Body of pancreas (tissue), 4 donors: ENCODE data around the gene SPINK1. TPM values are rescaled to one million over a fixed set of nuclear protein-coding genes. Genes with fewer than 3 reads are reported as not detected.
"Not testable (repeated sequence)": the region's sequence is repeated elsewhere in the genome, so short reads cannot be mapped to it uniquely, and the experiment has no call there.

ENCODE experiments used
- ATAC-seq: fragments of 150-250 bp; one replicate; pipeline ENCODE4 v1.9.1; 2016
- DNase-seq, 4 donors: peaks; one replicate each; pipeline ENCODE4 v3.0.0-alpha.2; 2019
- H3K27ac ChIP-seq, 4 donors: fragments of 200-600 bp; sonication (generic); 1 replicate in 3 of 4; 2 replicates in 1 of 4; pipeline versions ENCODE4 v1.5.1 to v1.6.1; 2016 to 2019; ENCODE audit warnings: mild to moderate bottlenecking in 1 of 4, mixed read lengths in 1 of 4, moderate library complexity in 1 of 4
- H3K27me3 ChIP-seq, 2 donors: fragments of 200-600 bp; sonication (generic); one replicate each; pipeline ENCODE4 v1.6.0; 2016; ENCODE audit warnings: mild to moderate bottlenecking in 1 of 2
- H3K36me3 ChIP-seq, 2 donors: fragments of 200-600 bp; sonication (generic); replicated peaks in 1 of 2; 2 replicates each; pipeline ENCODE4 v1.5.1; 2016; ENCODE audit warnings: low read depth in 2 of 2; ENCODE audit not compliant: insufficient read depth in 1 of 2
- H3K4me1 ChIP-seq: fragments of 200-600 bp; sonication (generic); one replicate; pipeline ENCODE4 v1.6.0; 2016
- H3K4me3 ChIP-seq, 2 donors: fragments of 200-600 bp; sonication (generic); 1 replicate in 1 of 2; 2 replicates in 1 of 2; pipeline ENCODE4 v1.5.1; 2016 to 2019
- H3K9me3 ChIP-seq, 3 donors: fragments of 200-600 bp; sonication (generic); 1 replicate in 2 of 3; 2 replicates in 1 of 3; pipeline ENCODE4 v1.5.1; 2016
- POLR2A ChIP-seq, 3 donors: fragments of 450-650 bp; IDR thresholded peaks; one replicate each; pipeline ENCODE4 v1.6.1; 2016; ENCODE audit warnings: antibody characterized with exemption in 3 of 3, mild to moderate bottlenecking in 2 of 3
- WGBS, 2 donors: methylation state at CpG; one replicate each; pipeline ENCODE4 v1.1.5; 2017; 5-methylcytosine and 5-hydroxymethylcytosine counted together
- intact Hi-C: fragments of 100-400 bp; cut with DNase I; formaldehyde crosslinking; loops from one replicate; pipeline ENCODE4 v1.15.1; 2023
- total RNA-seq, 2 donors: library from RNA; depleted of rRNA; stranded (reverse); fragments of >200 nt; gene quantifications; one replicate each; pipeline ENCODE4 v1.1.0, GENCODE V29; 2016
- TF ChIP-seq, protein P1 (sequence below), 7 experiments: fragments of 450-650 bp in 4 of 7; fragments of 200-600 bp in 3 of 7; sonication (generic) in 3 of 7; IDR thresholded peaks; one replicate each; pipeline ENCODE4 v1.5.1; 2016 to 2019; ENCODE audit warnings: antibody characterized with exemption in 7 of 7

SPINK1 gene
- total RNA-seq, 2 donors from 2014 or later, result 3,901 to 5,969 TPM

DNA sequence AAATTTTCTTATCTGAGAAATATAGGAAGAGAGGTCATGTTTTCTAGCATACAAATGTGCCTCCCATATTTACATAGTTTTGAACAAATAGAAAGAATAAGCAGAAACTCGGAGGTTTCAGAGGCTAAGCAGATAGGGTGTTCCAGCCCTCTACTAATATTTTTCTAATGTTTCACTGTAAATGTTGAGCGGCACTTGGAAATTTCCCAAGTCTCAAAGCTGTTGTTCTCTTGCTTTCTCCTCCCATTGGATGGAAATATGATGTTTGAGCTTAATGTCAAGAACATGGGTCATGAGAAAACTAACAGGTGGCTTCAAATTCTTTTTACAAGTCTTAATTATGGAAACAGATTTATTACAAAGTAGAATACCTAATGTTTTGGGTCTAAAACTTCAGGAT, 5.1 kb downstream of the SPINK1 start:
- peak; percentile 7 for ATAC-seq
- TF ChIP-seq POLR2A (IDR thresholded peaks at IDR 0.05), result peak in 2 of 3 donors; percentile 29 to 32
- TF ChIP-seq, protein P1, sequence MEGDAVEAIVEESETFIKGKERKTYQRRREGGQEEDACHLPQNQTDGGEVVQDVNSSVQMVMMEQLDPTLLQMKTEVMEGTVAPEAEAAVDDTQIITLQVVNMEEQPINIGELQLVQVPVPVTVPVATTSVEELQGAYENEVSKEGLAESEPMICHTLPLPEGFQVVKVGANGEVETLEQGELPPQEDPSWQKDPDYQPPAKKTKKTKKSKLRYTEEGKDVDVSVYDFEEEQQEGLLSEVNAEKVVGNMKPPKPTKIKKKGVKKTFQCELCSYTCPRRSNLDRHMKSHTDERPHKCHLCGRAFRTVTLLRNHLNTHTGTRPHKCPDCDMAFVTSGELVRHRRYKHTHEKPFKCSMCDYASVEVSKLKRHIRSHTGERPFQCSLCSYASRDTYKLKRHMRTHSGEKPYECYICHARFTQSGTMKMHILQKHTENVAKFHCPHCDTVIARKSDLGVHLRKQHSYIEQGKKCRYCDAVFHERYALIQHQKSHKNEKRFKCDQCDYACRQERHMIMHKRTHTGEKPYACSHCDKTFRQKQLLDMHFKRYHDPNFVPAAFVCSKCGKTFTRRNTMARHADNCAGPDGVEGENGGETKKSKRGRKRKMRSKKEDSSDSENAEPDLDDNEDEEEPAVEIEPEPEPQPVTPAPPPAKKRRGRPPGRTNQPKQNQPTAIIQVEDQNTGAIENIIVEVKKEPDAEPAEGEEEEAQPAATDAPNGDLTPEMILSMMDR (IDR thresholded peaks at IDR 0.05), result no peak
- H3K9me3 ChIP-seq, result peaks cover 0 to 6% (median 0%) of the 10 kb centered on the region in 3 donors
- intact Hi-C loops, result no loop called here
- peak; percentile 39 to 66 (median 56) for DNase-seq
- H3K36me3 ChIP-seq, result peaks cover 0 to 10% of the 10 kb centered on the region in 2 donors
- H3K27me3 ChIP-seq, result no peaks in the 10 kb centered on the region
- H3K4me3 ChIP-seq, result peak overlapping the region in 1 of 2 donors; percentile 66
- peak overlapping the region; percentile 28 to 83 (median 74) for H3K27ac ChIP-seq
- peaks cover 33% of the 10 kb centered on the region for H3K4me1 ChIP-seq
- WGBS, 2 donors, result 20 to 27% methylated on average over 2 of the region's 2 CpGs

DNA sequence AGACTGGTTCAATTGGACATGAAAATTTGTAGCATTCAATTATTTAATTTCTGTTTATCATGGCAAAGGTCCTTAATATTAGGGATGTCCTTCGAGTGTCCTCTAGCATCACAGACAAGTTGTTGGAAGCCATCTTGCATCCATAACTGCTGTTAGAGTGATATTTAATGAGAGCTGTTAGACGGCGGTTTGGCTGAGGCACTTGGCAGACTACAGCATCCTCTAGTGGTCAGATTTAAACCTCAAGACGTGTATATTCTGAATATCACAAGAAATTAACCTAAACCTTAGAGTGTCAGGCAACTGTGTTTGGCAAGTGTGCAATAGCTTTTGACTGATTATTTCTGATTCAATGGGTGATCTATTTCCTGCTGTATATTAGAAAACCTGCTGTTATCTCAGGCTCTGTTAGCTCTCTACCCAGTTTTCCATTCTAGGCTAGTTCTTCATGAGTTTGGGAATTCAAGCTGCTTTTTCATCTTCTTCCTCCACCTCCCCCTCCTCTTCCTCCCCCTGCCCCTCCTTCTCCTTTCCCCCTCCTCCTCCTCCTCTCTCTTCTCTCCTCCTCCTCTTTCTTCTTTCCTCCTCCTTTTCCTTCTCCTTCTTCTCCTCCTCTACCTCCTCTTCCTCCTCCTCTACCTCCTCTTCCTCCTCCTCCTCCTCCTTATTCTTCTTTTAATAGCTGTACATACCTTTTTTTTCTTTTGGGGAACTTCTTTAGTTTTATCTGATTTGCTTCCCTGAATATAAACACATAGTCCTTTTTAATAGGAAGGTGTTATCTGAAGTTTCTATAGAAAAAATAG, 8.6 kb downstream of the SPINK1 start:
- Histone ChIP-seq H3K27me3 (no peaks in the 10 kb centered on the region), H3K36me3 (peaks cover 0 to 10% of the 10 kb centered on the region in 2 donors), H3K4me1 (peaks cover 33% of the 10 kb centered on the region), H3K4me3 (no peak overlapping the region), H3K27ac (peak overlapping the region in 3 of 4 donors; percentile 14 to 83 (median 58)), H3K9me3 (peaks cover 0 to 6% (median 0%) of the 10 kb centered on the region in 3 donors)
- WGBS, 2 donors, result 14 to 26% methylated on average over 4 of the region's 4 CpGs
- TF ChIP-seq, protein P1 (IDR thresholded peaks at IDR 0.05), result peak; percentile 49 to 94 (median 88)
- TF ChIP-seq POLR2A (IDR thresholded peaks at IDR 0.05), result no peak
- peak; percentile 53 to 66 (median 56) for DNase-seq
- peak; percentile 12 for ATAC-seq
- intact Hi-C loops, result no loop called here

- peak in 2 of 3 donors; percentile 70 to 71 for TF ChIP-seq POLR2A (IDR thresholded peaks at IDR 0.05)
- H3K4me1 ChIP-seq, result peaks cover 33% of the 10 kb centered on the region
- intact Hi-C loops, H3K4me3 ChIP-seq, H3K27me3 ChIP-seq, DNase-seq, H3K9me3 ChIP-seq, H3K36me3 ChIP-seq: not testable (repeated sequence)
- WGBS, 2 donors, result 35 to 57% methylated on average over 3 of the region's 3 CpGs
- peak overlapping the region in 3 of 4 donors; percentile 14 to 83 (median 58) for H3K27ac ChIP-seq
- peak; percentile 4 for ATAC-seq
Measured at GRCh38 chr5:147822222-147822621, 9.2 kb downstream of the SPINK1 start.

DNA sequence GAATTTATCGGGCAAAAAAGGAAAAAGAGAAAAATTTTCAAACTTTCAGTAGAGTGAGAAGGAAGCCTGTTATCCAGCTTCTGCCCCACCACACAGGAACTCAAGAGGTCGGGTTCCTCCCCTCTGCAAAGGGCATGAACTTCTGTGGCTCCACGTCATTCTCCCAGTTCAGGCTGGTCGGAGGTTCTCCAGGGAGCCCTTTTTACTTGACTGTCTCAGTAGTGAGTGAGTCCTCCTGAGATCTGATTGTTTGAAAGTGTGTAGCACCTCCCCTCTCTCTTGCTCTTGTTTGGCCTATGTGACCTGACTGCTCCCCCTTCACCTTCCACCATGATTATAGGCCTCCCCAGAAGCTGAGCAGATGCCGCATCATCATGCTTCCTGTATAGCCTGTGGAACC, 9.7 kb downstream of the SPINK1 start:
- Histone ChIP-seq H3K27ac (peak overlapping the region in 3 of 4 donors; percentile 14 to 83 (median 58)), H3K36me3 (peaks cover 0 to 10% of the 10 kb centered on the region in 2 donors), H3K9me3 (peaks cover 0 to 6% (median 0%) of the 10 kb centered on the region in 3 donors), H3K27me3 (no peaks in the 10 kb centered on the region), H3K4me1 (peaks cover 33% of the 10 kb centered on the region), H3K4me3 (no peak overlapping the region)
- TF ChIP-seq, protein P1 (IDR thresholded peaks at IDR 0.05), result no peak
- peak; percentile 28 to 71 (median 65) for TF ChIP-seq POLR2A (IDR thresholded peaks at IDR 0.05)
- DNase-seq (peak; percentile 41 to 68 (median 50)), ATAC-seq (peak; percentile 22)
- WGBS, 2 donors, result 47% methylated on average over 5 of the region's 5 CpGs
- intact Hi-C loops, result no loop called here

DNA sequence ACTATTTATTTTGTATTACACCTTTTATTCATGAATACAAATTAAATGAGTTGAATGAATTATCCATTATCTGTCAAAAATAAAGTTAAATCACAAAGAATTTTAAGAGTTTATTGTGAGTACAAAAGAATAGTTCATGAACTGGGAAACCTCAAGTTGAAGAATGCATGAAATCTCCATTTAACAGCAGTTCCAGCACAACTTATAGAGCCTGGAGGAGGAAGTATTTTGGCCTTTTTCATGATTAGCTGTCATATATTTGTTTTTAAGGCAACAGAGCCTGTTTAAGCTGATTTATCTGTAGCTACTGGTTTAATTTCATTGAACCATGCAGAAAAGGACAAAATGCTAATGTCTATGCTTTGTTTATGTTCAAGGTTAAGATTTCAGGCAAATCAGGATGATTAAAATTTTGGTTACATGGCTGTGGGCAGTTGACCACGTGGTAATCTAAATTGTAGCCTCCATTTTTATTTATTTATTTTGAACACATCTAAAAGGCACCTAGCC, 12.2 kb downstream of the SPINK1 start:
- Histone ChIP-seq H3K4me3 (no peak overlapping the region), H3K27me3 (no peaks in the 10 kb centered on the region), H3K9me3 (no peaks in the 10 kb centered on the region), H3K27ac (peak overlapping the region in 2 of 4 donors; percentile 43 to 61), H3K36me3 (peaks cover 0 to 8% of the 10 kb centered on the region in 2 donors), H3K4me1 (peaks cover 19% of the 10 kb centered on the region)
- DNase-seq, result no peak
- peak; percentile 3 for ATAC-seq
- 22 to 29% methylated on average over 1 of the region's 1 CpG for WGBS, 2 donors
- peak in 2 of 3 donors; percentile 22 to 58 for TF ChIP-seq POLR2A (IDR thresholded peaks at IDR 0.05)
- TF ChIP-seq, protein P1 (IDR thresholded peaks at IDR 0.05), result no peak
- intact Hi-C loops, result no loop called here
